Measurements from ENCODE around the gene ANKH. TPM values are rescaled to one million over a fixed set of nuclear protein-coding genes. Genes with fewer than 3 reads are reported as not detected.

ANKH gene
- polyA plus RNA-seq, 2 of the 4 experiments (the other 2 are of a cell fraction) = 11.7 to 17.3 TPM

DNA sequence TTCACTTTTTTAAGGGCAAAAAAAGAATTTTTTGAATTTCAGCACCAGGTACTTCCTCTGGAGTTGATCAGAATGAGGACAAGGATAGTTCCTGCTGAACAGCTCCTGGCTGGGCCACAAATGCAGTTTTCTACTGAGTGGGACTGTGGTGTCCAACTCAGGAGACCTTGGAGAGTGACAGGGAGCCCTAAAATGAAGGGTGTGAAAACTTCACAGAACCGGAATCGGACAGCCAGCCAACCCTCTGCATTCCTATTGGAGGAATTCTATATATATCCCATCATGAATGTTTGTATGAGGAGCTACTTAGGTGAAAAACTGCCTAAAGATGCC, 40.6 kb downstream of the ANKH start (continued):
- TF ChIP-seq FOSL2 (IDR thresholded peaks at IDR 0.05) (no peak), FOSL2 (CRISPR knock-in tag; IDR thresholded peaks at IDR 0.05) (no peak), HOXB5 (CRISPR knock-in tag; IDR thresholded peaks at IDR 0.05) (no peak), PHF8 (IDR thresholded peaks at IDR 0.05; ENCODE audit: borderline replicate concordance, low read depth) (no peak), FOSB (CRISPR knock-in tag; IDR thresholded peaks at IDR 0.05) (no peak), FOXS1 (CRISPR knock-in tag; IDR thresholded peaks at IDR 0.05) (no peak), TP53 (CRISPR knock-in tag; IDR thresholded peaks at IDR 0.05) (no peak)

DNA sequence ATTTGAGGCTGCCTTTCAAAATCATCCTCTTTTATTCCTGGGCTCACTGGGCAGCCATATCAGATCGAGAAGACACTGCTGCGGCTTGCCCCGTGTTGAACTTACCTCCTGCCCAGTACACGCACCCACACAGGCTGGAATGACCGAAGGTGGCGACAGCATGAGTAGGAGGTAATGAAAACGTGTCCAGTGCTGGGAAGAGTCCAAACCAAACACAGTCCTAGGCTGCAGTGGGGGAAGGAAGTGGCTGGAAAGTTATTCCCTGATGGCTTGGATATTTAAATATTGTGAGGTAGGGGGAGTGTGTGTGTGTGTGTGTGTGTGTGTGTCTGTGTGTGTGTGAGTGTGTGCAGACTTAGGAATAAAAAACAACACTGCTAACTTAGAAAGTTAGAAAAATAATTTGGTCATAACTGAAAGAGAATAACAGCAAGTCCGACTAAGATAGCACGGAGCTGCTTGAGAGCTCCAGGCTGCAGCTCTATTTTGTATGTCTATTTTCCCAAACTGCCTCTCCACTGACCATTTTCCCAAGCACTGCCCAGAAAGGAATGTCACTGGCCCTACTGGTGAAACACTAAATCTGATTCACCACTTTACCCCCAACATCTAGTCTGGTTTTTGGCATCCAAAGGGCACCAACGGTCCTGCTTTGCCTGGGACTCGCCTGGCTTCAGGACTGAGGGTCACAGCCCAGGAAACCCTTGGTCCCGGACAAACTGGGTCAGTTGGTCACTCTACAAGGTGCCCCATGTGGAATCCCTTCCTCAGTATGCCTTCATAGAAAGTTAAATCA, 41.2 kb downstream of the ANKH start:
- CTCF ChIA-PET = interaction anchor here (0.6 to 1.6 kb wide), 2 partner anchors 69 to 173 kb away, joined by 3 to 5 read pairs; no protein-coding TSS in a partner anchor
- ATAC-seq = no peak
- H3K4me2 ChIP-seq = no peak overlapping the region
- H3K9me3 ChIP-seq = no peaks in the 10 kb centered on the region
- no peaks in the 10 kb centered on the region for H3K4me1 ChIP-seq
- DNase-seq (ENCODE audit: low read depth in 1 of 2, low spot score in 1 of 2) = no peak
- 80% methylated on average over 12 of the region's 12 CpGs for WGBS (ENCODE audit: missing lambda C conversion rate)
- POLR2A ChIA-PET = no interaction called here
- H3K27ac ChIP-seq = no peak overlapping the region
- no peak overlapping the region for H3K4me3 ChIP-seq
- FAIRE-seq = no peak
- no peak for TF ChIP-seq JUNB (IDR thresholded peaks at IDR 0.05)
- TF ChIP-seq CBX2 (IDR thresholded peaks at IDR 0.05; ENCODE audit: borderline replicate concordance, low read depth) = no peak
- TF ChIP-seq PHF8 (IDR thresholded peaks at IDR 0.05; ENCODE audit: borderline replicate concordance, low read depth) = no peak
- TF ChIP-seq CHD4 (IDR thresholded peaks at IDR 0.05; ENCODE audit: borderline replicate concordance) = no peak
- TF ChIP-seq ESRRA (IDR thresholded peaks at IDR 0.05; ENCODE audit: borderline replicate concordance, low read length) = no peak
- TF ChIP-seq, protein P1, sequence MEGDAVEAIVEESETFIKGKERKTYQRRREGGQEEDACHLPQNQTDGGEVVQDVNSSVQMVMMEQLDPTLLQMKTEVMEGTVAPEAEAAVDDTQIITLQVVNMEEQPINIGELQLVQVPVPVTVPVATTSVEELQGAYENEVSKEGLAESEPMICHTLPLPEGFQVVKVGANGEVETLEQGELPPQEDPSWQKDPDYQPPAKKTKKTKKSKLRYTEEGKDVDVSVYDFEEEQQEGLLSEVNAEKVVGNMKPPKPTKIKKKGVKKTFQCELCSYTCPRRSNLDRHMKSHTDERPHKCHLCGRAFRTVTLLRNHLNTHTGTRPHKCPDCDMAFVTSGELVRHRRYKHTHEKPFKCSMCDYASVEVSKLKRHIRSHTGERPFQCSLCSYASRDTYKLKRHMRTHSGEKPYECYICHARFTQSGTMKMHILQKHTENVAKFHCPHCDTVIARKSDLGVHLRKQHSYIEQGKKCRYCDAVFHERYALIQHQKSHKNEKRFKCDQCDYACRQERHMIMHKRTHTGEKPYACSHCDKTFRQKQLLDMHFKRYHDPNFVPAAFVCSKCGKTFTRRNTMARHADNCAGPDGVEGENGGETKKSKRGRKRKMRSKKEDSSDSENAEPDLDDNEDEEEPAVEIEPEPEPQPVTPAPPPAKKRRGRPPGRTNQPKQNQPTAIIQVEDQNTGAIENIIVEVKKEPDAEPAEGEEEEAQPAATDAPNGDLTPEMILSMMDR (IDR thresholded peaks at IDR 0.05) = no peak
- TF ChIP-seq, protein P2, sequence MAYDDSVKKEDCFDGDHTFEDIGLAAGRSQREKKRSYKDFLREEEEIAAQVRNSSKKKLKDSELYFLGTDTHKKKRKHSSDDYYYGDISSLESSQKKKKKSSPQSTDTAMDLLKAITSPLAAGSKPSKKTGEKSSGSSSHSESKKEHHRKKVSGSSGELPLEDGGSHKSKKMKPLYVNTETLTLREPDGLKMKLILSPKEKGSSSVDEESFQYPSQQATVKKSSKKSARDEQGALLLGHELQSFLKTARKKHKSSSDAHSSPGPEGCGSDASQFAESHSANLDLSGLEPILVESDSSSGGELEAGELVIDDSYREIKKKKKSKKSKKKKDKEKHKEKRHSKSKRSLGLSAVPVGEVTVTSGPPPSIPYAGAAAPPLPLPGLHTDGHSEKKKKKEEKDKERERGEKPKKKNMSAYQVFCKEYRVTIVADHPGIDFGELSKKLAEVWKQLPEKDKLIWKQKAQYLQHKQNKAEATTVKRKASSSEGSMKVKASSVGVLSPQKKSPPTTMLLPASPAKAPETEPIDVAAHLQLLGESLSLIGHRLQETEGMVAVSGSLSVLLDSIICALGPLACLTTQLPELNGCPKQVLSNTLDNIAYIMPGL (CRISPR knock-in tag; IDR thresholded peaks at IDR 0.05; ENCODE audit: borderline replicate concordance) = no peak
- no peak for TF ChIP-seq MYC (IDR thresholded peaks at IDR 0.05; ENCODE audit: borderline replicate concordance, low read length)
- no peak for TF ChIP-seq HOXB13 (CRISPR knock-in tag; IDR thresholded peaks at IDR 0.05; ENCODE audit: low read depth)
- no peak for TF ChIP-seq RCOR1 (IDR thresholded peaks at IDR 0.05; ENCODE audit: low read depth, low read length)
- no peak for TF ChIP-seq EHF (CRISPR knock-in tag; IDR thresholded peaks at IDR 0.05)
- no peak for TF ChIP-seq TP53 (CRISPR knock-in tag; IDR thresholded peaks at IDR 0.05)
- TF ChIP-seq POLR2A (IDR thresholded peaks at IDR 0.05; ENCODE audit: low read length) = no peak
- TF ChIP-seq, protein P3, sequence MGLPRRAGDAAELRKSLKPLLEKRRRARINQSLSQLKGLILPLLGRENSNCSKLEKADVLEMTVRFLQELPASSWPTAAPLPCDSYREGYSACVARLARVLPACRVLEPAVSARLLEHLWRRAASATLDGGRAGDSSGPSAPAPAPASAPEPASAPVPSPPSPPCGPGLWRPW (IDR thresholded peaks at IDR 0.05) = no peak
- no peak for TF ChIP-seq ZNF302 (CRISPR knock-in tag; IDR thresholded peaks at IDR 0.05)

DNA sequence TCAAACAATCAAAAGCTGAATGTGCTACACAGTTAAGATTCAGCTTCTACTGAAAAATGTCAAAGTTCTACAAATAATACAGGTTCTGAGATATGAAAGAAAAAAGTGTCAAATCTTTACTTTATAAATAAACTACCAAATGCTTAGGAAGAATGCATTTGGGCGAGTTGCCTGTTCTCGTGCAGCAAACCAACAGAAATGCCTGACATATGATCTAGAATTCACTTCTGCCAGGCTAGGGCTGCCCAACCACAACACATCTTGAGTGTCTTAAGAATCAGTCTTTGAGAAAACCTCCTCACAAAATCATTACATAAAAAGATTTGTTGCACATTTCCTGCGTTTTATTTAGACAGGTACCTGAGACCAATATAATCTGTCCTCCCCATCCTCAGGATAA, 42.2 kb downstream of the ANKH start:
- ChIA-PET CTCF (interaction anchor here (1.2 kb wide), 1 partner anchor 21 kb away, joined by 4 read pairs; no protein-coding TSS in a partner anchor), POLR2A (no interaction called here)
- H3K4me1 ChIP-seq = no peaks in the 10 kb centered on the region
- H3K27ac ChIP-seq = no peak overlapping the region
- WGBS (ENCODE audit: missing lambda C conversion rate) = 86% methylated on average over 3 of the region's 3 CpGs
- ATAC-seq = no peak
- no peaks in the 10 kb centered on the region for H3K9me3 ChIP-seq
- no peak overlapping the region for H3K4me3 ChIP-seq
- no peak for FAIRE-seq
- no peak overlapping the region for H3K4me2 ChIP-seq
- DNase-seq (ENCODE audit: low read depth in 1 of 2, low spot score in 1 of 2) = no peak
- TF ChIP-seq EHMT2 (IDR thresholded peaks at IDR 0.05; ENCODE audit: low read depth) = no peak
- TF ChIP-seq ESRRA (IDR thresholded peaks at IDR 0.05; ENCODE audit: borderline replicate concordance, low read length) = no peak
- TF ChIP-seq CEBPB (IDR thresholded peaks at IDR 0.05) = no peak
- TF ChIP-seq, protein P4, sequence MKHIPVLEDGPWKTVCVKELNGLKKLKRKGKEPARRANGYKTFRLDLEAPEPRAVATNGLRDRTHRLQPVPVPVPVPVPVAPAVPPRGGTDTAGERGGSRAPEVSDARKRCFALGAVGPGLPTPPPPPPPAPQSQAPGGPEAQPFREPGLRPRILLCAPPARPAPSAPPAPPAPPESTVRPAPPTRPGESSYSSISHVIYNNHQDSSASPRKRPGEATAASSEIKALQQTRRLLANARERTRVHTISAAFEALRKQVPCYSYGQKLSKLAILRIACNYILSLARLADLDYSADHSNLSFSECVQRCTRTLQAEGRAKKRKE (CRISPR knock-in tag; IDR thresholded peaks at IDR 0.05; ENCODE audit: low read depth) = no peak
- no peak for TF ChIP-seq ZFP36 (IDR thresholded peaks at IDR 0.05; ENCODE audit: borderline replicate concordance, partially characterized antibody)
- TF ChIP-seq POLR2A (IDR thresholded peaks at IDR 0.05; ENCODE audit: low read length) = no peak
- TF ChIP-seq MAFK (IDR thresholded peaks at IDR 0.05; ENCODE audit: partially characterized antibody) = no peak
- TF ChIP-seq SMC3 (IDR thresholded peaks at IDR 0.05) = no peak
- TF ChIP-seq RCOR1 (IDR thresholded peaks at IDR 0.05; ENCODE audit: low read depth, low read length) = no peak
- TF ChIP-seq, protein P5, sequence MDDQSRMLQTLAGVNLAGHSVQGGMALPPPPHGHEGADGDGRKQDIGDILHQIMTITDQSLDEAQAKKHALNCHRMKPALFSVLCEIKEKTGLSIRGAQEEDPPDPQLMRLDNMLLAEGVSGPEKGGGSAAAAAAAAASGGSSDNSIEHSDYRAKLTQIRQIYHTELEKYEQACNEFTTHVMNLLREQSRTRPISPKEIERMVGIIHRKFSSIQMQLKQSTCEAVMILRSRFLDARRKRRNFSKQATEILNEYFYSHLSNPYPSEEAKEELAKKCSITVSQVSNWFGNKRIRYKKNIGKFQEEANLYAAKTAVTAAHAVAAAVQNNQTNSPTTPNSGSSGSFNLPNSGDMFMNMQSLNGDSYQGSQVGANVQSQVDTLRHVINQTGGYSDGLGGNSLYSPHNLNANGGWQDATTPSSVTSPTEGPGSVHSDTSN (IDR thresholded peaks at IDR 0.05) = no peak
- no peak for TF ChIP-seq HOXB13 (CRISPR knock-in tag; IDR thresholded peaks at IDR 0.05; ENCODE audit: low read depth)
- TF ChIP-seq FOSB (CRISPR knock-in tag; IDR thresholded peaks at IDR 0.05) = no peak
- no peak for TF ChIP-seq CHD2 (IDR thresholded peaks at IDR 0.05; ENCODE audit: low read length, partially characterized antibody)
- no peak for TF ChIP-seq EHF (CRISPR knock-in tag; IDR thresholded peaks at IDR 0.05)
- no peak for TF ChIP-seq FOSL2 (IDR thresholded peaks at IDR 0.05)
- TF ChIP-seq FOSL2 (CRISPR knock-in tag; IDR thresholded peaks at IDR 0.05) = no peak
